ENCODE measurements around the gene PRUNE1.

Gene PRUNE1

DNA sequence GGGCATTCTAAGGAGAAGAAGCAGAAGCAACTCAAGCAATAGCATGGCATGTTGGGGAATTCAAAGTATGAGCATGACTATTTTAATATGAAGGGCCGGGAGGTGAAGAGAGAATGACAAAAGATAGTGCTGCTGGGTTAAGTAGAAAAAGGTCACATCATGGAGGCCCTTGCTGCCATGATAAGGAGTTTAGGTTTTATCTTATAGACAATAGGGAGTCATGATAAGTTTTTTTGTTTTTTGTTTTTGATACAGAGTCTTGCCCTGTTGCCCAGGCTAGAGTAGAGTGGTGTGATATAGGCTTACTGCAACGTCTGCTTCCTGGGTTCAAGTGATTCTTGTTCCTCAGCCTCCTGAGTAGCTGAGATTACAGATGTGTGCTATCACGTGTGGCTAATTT lies 31.3 kb downstream of the PRUNE1 start:
- no peak for DNase-seq (ENCODE audit: low read depth)
- no peak overlapping the region for H3K4me3 ChIP-seq (ENCODE audit: low read length)
- TF ChIP-seq, protein P1, sequence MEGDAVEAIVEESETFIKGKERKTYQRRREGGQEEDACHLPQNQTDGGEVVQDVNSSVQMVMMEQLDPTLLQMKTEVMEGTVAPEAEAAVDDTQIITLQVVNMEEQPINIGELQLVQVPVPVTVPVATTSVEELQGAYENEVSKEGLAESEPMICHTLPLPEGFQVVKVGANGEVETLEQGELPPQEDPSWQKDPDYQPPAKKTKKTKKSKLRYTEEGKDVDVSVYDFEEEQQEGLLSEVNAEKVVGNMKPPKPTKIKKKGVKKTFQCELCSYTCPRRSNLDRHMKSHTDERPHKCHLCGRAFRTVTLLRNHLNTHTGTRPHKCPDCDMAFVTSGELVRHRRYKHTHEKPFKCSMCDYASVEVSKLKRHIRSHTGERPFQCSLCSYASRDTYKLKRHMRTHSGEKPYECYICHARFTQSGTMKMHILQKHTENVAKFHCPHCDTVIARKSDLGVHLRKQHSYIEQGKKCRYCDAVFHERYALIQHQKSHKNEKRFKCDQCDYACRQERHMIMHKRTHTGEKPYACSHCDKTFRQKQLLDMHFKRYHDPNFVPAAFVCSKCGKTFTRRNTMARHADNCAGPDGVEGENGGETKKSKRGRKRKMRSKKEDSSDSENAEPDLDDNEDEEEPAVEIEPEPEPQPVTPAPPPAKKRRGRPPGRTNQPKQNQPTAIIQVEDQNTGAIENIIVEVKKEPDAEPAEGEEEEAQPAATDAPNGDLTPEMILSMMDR (conservative IDR thresholded peaks at IDR 0.05; ENCODE audit: low read length) = no peak

DNA sequence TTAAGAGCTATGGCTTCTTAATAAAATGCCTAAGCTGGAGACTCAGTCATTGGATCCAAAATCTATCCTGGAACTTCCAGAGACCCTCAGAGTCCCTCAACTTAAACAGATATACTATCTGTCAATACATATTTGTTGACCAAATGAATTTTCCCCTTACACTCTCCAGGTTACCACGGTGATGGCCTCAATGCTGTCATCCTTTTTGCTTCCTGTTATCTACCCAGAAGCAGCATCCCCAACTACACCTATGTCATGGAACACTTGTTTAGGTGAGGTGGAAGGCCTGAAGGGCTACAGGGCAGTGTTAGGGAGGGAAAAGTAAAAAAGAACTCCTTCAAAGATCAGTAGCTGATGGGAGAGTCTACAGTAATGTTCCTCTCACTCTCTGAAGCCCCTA lies 34.9 kb downstream of the PRUNE1 start:
- no peak overlapping the region for H3K4me3 ChIP-seq (ENCODE audit: low read length)
- no peak for DNase-seq (ENCODE audit: low read depth)
- TF ChIP-seq, protein P1 (conservative IDR thresholded peaks at IDR 0.05; ENCODE audit: low read length) = no peak

DNA sequence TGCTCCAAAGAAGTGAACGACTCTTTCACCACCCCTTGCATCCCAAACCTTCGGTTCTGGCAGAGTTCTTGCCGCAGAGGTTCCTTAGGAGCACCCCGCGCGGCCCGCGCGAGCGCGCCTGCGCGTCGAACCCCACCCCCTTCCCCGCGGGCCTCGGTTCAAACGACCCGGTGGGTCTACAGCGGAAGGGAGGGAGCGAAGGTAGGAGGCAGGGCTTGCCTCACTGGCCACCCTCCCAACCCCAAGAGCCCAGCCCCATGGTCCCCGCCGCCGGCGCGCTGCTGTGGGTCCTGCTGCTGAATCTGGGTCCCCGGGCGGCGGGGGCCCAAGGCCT lies 39.3 kb downstream of the PRUNE1 start, which contains the start of gene C1orf56:
TSS of gene C1orf56 (plus strand) at position 161 of the 334 bp plus-strand sequence. CDS start at position 258, 97 bp downstream.
- DNase-seq (ENCODE audit: low read depth) = peak; percentile 68
- H3K4me3 ChIP-seq (ENCODE audit: low read length) = peak within 1 kb of the TSS; percentile 82
- TF ChIP-seq, protein P1 (conservative IDR thresholded peaks at IDR 0.05; ENCODE audit: low read length) = no peak

GRCh38 chr1:151047925-151048644 lies 39.8 kb downstream of the PRUNE1 start:
- TF ChIP-seq, protein P1 (conservative IDR thresholded peaks at IDR 0.05; ENCODE audit: low read length) = no peak; the same call in 1 of the 2 replicates
- H3K4me3 ChIP-seq (ENCODE audit: low read length) = peak overlapping the region; percentile 82
- peak; percentile 65 for DNase-seq (ENCODE audit: low read depth)

DNA sequence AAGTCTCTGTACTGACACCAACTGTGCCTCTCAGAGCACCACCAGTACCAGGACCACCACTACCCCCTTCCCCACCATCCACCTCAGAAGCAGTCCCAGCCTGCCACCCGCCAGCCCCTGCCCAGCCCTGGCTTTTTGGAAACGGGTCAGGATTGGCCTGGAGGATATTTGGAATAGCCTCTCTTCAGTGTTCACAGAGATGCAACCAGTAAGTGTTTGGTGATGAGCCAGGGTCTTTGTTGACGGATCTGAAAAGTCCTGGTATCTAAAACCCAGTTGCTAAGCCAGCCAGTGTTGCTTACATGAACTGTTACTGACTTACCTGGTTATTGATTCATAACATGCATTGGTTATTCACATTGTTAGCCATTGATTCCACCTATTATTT lies 40.4 kb downstream of the PRUNE1 start:
- no peak for DNase-seq (ENCODE audit: low read depth)
- peak overlapping the region; percentile 82 for H3K4me3 ChIP-seq (ENCODE audit: low read length)
- TF ChIP-seq, protein P1 (conservative IDR thresholded peaks at IDR 0.05; ENCODE audit: low read length) = peak; percentile 60; the same call in 1 of the 2 replicates

DNA sequence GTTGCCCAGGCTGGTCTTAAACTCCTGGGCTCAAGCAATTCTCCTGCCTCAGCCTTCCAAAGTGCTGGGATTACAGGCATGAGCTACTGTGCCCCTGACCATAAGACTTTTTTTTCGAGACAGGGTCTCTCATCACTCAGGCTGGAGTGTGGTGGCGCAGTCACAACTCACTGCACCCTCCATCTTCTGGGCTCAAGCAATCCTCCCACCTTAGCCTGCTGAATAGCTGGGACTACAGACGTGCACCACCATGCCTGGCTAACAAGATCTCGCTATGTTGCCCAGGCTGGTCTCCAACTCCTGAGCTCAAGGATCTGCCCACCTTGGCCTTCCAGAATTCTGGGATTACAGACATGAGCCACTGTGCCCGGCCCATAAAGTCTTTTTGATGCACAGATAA lies 41.2 kb downstream of the PRUNE1 start:
- TF ChIP-seq, protein P1 (conservative IDR thresholded peaks at IDR 0.05; ENCODE audit: low read length) = no peak
- DNase-seq (ENCODE audit: low read depth) = no peak
- H3K4me3 ChIP-seq (ENCODE audit: low read length) = no peak overlapping the region

- H3K4me3 ChIP-seq (ENCODE audit: low read length) = no peak overlapping the region
- DNase-seq (ENCODE audit: low read depth) = no peak
- TF ChIP-seq, protein P1 (conservative IDR thresholded peaks at IDR 0.05; ENCODE audit: low read length) = no peak
Measured at GRCh38 chr1:151050051-151050688, 41.9 kb downstream of the PRUNE1 start.

All from AG10803 (cell line).